RCC 7860 (cell line): ENCODE data around the gene ZNF587B.
A peak's percentile ranks its signal among the peaks of the same experiment; 100 is the strongest.
"Not testable (repeated sequence)": the region's sequence is repeated elsewhere in the genome, so short reads cannot be mapped to it uniquely, and the experiment has no call there.

Experiments used
- DNase-seq: peaks from one replicate; pipeline ENCODE4 v3.0.0-alpha.2; 2015; ENCODE audit warnings: low spot score
- FAIRE-seq: peaks from 2 replicates; lab custom pipeline; 2012; peaks lifted over from hg19 to GRCh38; lab: Jason Lieb, UNC

ZNF587B gene

DNA sequence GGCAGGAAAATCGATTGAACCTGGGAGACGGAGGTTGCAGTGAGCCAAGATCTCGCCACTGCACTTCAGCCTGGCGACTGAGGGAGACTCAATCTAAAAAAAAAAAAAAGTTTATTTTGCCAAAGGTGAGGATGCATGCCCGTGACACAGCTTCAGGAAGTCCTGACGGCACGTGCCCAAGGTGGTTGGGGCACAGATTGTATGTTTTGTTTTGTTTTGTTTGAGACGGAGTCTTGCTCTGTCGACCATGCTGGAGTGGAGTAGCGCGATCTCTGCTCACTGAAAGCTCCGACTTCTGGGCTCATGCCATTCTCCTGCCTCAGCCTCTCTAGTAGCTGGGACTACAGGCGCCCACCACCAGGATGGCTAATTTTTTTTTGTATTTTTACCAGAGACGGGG is 12.1 kb upstream of the ZNF587B start:
- no peak for FAIRE-seq
- DNase-seq, result no peak

DNA sequence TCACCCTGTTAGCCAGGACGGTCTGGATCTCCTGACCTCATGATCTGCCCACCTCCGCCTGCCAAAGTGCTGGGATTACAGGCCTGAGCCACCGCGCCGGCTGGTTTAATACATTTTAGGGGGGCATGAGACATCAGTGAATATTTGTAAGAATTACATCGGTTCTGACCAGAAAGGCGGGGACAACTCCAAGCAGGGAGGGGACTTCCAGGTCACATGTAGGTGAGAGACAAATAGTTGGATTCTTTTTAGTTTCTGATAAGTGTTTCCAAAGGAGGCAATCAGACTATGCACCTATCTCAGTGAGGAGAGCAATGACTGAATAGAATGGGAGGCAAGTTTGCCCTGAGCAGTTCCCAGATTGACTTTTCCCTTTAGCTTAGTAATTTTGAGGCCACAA is 11.7 kb upstream of the ZNF587B start:
- FAIRE-seq (no peak), DNase-seq (no peak)

- peak; percentile 87 for DNase-seq
- FAIRE-seq, result peak; percentile 32
Observed at GRCh38 chr19:57819475-57820148, 10.5 kb upstream of the ZNF587B start.

DNA sequence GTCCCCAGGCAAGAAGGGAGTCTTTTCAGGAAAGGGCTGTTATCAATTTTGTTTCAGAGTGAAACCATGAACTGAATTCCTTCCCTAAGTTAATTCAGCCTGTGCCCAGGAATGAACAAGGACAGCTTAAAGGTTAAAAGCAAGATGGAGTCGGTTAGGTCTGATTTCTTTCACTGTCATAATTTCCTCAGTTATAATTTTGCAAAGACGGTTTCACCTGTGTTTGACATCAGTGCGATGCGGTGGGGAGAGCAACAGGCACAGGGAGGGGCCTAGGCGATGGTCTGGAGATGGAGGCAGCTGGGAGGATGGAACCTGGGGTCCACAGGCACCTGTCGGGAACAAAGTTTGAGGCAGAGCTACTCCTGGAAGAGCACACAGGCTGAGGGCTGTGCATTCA is 9.5 kb upstream of the ZNF587B start:
- no peak for FAIRE-seq
- no peak for DNase-seq

DNA sequence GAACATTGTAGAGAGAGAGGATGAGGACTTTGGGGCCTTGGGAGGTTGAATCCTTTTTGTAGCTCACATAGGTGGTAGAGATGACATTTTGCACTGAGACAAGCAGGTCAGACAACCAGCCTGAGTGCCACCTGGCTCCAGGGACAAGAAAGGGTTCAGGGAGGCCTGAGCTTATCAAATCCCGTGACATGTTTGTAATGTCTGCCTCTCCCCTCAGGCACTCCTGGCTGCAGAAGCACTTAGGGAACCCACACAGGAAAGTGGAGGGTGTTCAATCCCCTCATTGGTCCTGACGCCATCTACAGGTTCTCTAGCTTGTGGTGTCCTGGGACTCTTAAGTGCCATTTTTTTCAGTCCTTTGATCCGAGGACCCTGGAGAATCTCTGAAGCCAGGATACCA is 9.0 kb upstream of the ZNF587B start:
- FAIRE-seq, DNase-seq: not testable (repeated sequence)

DNA sequence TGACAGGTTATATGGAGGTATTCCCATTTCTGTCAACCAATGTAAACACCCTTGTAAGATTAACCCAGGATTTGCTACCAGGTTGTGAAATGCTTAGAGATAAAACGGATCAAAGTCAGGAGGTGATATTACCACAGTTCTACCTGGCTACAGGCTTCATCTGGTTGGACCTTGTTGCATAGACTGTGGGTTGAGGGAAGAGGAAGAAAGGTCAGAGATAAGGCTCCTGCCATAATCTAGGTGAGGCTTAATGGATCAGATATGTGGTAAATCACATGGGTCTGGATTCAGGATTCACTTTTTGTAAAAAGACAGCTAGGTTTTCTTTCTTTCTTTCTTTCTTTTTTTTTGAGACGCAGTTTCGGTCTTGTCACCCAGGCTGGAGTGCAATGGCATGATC is 8.6 kb upstream of the ZNF587B start:
- FAIRE-seq, result not testable (repeated sequence)

DNA sequence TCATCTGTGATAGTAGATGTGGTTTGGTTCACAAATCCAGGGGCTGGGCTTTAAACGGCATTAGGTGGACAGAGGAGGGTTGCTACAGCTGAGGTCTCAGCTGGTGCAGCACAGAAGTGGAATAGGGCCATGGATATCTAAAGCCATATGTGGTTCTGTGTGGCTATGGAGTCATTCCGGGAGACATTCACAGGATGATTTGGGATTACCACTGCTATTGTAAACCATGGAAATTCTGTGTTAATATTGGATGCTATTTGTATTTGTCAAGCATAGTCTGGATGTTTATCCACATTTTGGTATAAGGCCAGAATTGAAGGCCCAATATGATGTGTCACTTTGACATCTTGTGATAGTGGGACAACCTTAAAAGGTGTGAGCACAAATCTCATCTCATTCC is 6.9 kb upstream of the ZNF587B start:
- DNase-seq, FAIRE-seq: not testable (repeated sequence)

More for the DNA sequence above, 8.6 kb upstream of the ZNF587B start:
- DNase-seq, result not testable (repeated sequence)

DNA sequence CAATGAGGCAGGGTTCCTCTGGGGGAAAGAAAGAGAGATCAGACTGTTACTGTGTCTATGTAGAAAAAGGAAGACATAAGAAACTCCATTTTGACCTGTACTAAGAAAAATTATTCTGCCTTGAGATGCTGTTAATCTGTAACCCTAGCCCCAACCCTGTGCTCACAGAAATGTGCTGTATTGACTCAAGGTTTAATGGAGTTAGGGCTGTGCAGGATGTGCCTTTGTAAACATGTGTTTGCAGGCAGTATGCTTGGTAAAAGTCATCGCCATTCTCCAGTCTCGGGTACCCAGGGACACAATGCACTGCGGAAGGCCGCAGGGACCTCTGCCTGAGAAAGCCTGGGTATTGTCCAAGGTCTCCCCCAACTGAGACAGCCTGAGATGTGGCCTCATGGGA is 6.5 kb upstream of the ZNF587B start:
- not testable (repeated sequence) for FAIRE-seq, DNase-seq

DNA sequence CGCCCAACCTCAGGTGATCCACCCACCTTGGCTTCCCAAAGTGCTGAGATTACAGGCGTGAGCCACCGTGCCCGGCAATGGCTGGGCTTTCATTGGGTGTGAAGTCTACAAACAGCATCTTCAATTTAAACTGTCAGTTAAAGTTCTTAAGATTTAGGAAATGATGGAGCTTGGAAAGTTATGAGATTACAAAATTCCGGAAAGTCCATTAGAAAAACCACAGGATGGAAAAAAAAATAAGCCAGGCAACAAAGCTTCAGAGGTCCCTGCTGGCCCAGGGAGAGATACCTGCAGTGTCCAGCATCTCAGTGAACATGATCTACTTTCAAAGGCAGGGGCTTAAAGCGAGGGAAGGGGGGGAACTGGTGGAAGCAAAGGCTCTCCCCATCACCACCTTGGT is 4.6 kb upstream of the ZNF587B start:
- no peak for DNase-seq

DNA sequence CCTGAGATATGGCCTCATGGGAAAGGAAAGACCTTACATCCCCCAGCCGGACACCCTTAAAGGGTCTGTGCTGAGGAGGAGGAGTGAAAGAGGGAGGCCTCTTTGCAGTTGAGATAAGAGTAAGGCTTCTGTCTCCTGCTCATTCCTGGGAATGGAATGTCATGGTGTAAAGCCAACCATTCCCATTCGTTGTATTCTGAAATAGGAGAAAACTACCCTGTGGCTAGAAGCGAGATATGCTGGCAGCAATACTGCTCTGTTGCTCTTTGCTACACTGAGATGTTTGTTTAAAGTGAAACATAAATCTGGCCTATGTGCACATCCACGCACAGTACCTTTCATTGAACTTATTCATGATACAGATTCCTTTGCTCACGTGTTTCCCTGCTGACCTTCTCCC is 783 bp upstream of the ZNF587B start:
- no peak for FAIRE-seq
- DNase-seq, result no peak

More for the DNA sequence above, 4.6 kb upstream of the ZNF587B start:
- FAIRE-seq, result no peak

DNA sequence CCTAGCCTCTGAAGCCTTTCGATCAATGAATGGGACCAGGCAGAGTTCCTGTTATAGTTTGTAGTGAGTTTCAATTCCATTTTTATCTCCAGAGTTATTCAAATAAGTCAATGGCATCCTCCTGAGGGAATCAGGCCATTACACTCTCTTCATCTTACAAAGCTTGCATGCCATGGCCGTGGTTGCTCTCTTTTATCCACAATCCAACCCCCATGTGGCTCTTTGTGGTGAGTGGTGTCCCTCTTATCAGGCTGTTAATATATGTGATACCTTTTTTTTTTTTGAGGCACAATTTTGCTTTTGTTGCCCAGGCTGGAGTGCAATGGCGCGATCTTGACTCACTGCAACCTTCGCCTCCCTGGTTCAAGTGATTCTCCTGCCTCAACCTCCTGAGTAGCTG is 6.9 kb downstream of the ZNF587B start:
- not testable (repeated sequence) for DNase-seq, FAIRE-seq

- not testable (repeated sequence) for DNase-seq, FAIRE-seq
Observed at GRCh38 chr19:57838622-57839191, 8.6 kb downstream of the ZNF587B start.

DNA sequence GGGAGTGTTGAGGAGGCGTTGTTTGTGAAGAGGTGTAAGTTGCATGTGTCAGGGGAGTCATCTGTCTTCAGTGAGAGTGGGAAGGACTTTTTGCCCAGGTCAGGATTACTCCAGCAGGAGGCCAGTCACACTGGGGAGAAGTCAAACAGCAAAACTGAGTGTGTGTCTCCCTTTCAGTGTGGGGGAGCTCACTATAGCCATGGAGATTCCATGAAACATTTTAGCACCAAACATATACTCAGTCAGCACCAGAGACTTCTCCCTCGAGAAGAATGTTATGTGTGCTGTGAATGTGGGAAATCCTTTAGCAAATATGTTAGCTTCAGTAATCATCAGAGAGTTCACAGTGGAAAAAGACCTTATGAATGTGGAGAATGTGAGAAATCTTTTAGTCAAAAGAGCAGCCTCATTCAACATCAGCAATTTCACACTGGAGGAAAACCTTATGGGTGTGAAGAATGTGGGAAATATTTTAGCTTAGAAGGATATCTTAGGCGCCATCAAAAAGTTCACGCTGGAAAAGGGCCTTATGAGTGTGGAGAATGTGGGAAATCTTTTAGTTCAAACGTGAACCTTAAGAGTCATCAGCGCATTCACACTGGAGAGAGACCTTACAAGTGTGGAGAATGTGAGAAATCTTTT is 11.1 kb downstream of the ZNF587B start:
- FAIRE-seq (no peak), DNase-seq (no peak)

- FAIRE-seq, DNase-seq: not testable (repeated sequence)
Observed at GRCh38 chr19:57847164-57847563, 17.1 kb downstream of the ZNF587B start.

DNA sequence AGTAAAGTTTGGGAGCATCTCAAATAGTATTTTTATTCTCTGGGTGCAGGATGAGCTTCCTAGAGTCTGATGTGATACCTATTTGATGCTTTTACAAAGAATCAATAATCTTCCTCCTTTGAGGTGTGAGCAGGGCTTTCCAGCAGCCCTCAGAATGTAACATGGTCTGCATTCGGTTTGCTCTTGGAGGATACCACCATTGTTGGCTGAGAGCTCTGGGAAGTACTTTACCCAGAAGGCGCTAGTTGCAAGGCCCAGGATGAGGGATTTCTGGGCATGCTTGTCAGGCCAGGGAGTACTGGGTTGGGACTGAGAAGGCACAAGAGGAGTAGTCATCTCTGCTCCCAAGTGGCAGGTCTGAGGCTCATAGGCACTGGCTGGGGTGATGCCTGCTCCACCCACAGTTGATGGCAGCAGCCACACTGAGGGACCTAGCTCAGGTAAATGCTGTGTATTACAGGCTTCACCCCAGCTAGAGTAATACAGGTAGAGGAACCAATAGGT is 19.1 kb downstream of the ZNF587B start:
- FAIRE-seq, DNase-seq: not testable (repeated sequence)

- DNase-seq (peak; percentile 75), FAIRE-seq (peak; percentile 37)
Observed at GRCh38 chr19:57849666-57850473, 19.8 kb downstream of the ZNF587B start, which contains the start of gene ZNF587. Gene ZNF587, plus strand, starts transcription at chr19:57849859. Its CDS starts 180 bp downstream, at chr19:57850039.

- peak; percentile 84 for DNase-seq
- peak; percentile 82 for FAIRE-seq
Observed at GRCh38 chr19:57850553-57851017, 20.5 kb downstream of the ZNF587B start.

GRCh38 chr19:57851812-57852603 is 21.9 kb downstream of the ZNF587B start:
- FAIRE-seq, DNase-seq: not testable (repeated sequence)

DNA sequence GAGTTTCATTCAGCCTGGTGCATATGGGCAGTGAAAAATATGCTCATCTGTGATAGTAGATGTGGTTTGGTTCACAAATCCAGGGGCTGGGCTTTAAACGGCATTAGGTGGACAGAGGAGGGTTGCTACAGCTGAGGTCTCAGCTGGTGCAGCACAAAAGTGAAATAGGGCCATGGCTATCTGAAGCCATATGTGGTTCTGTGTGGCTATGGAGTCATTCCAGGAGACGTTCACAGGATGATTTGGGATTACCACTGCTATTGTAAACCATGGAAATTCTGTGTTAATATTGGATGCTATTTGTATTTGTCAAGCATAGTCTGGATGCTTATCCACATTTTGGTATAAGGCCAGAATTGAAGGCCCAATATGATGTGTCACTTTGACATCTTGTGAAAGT is 24.0 kb downstream of the ZNF587B start:
- not testable (repeated sequence) for DNase-seq, FAIRE-seq

DNA sequence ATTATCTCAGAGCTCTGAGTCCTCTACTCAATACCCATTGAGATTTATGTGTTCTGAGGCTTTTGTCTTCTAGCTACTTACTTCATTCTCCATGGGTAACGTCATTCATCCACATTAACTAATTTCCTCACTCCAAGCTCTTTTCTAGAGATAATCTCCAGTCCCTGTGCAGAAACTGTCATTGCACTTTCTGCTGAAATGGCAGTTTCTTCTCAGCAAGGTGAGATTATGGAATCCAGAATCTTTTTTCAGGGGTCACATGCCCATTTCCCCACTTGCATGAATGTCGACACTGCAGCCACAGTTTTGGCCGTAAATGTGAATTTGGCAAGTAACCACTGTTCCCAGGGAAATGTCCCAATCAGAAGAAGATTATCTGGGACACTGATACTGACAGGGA is 32.3 kb downstream of the ZNF587B start:
- DNase-seq, FAIRE-seq: not testable (repeated sequence)
